Fibroblast of mammary gland (primary cell): Measurements from ENCODE around the gene CHKB.

Experiments
- DNase-seq: peaks from one replicate; pipeline ENCODE4 v3.0.0-alpha.2; 2010; ENCODE audit warnings: low read depth
- H3K4me3 ChIP-seq: 2 replicates; pipeline ENCODE4 v1.5.1; 2011; ENCODE audit warnings: low read depth, mild to moderate bottlenecking, low read length, moderate library complexity; ENCODE audit not compliant: control insufficient read depth
- TF ChIP-seq, protein P1 (sequence below): conservative IDR thresholded peaks from 2 replicates; pipeline ENCODE4 v1.5.1; 2011; ENCODE audit warnings: low read depth, low read length, inconsistent platforms; ENCODE audit not compliant: control insufficient read depth, insufficient read depth

CHKB gene

DNA sequence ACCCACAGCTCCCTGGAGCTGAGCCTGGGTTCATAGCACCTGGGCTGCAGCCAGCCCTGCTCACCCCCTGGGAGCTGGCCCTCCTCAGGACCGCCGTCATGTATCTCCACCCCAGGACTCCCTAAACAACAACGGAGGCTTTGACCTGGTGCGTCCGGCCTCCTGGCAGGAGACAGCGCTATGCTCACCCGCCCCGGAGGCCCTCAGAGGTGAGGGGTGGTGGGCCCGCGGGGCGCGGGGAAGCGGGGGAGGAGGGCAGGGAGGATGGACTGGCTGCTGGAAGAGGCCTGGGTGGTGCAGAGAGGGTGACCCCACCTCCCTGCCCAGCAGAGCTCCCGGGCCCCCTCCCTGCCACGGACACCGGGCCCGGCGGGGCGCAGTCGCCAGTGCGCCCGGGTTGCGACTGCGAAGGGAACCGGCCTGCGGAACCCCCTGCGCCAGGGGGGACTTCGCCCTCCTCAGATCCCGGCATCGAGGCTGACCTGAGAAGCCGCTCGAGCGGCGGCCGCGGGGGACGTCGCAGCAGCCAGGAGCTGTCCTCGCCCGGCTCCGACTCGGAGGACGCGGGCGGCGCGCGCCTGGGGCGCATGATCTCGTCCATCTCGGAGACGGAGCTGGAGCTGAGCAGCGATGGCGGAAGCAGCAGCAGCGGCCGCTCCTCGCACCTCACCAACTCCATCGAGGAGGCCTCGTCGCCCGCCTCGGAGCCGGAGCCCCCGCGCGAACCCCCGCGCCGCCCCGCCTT, 21.0 kb upstream of the CHKB start:
- no peak overlapping the region for H3K4me3 ChIP-seq
- no peak for DNase-seq
- TF ChIP-seq, protein P1, sequence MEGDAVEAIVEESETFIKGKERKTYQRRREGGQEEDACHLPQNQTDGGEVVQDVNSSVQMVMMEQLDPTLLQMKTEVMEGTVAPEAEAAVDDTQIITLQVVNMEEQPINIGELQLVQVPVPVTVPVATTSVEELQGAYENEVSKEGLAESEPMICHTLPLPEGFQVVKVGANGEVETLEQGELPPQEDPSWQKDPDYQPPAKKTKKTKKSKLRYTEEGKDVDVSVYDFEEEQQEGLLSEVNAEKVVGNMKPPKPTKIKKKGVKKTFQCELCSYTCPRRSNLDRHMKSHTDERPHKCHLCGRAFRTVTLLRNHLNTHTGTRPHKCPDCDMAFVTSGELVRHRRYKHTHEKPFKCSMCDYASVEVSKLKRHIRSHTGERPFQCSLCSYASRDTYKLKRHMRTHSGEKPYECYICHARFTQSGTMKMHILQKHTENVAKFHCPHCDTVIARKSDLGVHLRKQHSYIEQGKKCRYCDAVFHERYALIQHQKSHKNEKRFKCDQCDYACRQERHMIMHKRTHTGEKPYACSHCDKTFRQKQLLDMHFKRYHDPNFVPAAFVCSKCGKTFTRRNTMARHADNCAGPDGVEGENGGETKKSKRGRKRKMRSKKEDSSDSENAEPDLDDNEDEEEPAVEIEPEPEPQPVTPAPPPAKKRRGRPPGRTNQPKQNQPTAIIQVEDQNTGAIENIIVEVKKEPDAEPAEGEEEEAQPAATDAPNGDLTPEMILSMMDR: no peak

GRCh38 chr22:50602338-50602700, 19.7 kb upstream of the CHKB start:
- TF ChIP-seq, protein P1: no peak
- no peak for DNase-seq
- no peak overlapping the region for H3K4me3 ChIP-seq

DNA sequence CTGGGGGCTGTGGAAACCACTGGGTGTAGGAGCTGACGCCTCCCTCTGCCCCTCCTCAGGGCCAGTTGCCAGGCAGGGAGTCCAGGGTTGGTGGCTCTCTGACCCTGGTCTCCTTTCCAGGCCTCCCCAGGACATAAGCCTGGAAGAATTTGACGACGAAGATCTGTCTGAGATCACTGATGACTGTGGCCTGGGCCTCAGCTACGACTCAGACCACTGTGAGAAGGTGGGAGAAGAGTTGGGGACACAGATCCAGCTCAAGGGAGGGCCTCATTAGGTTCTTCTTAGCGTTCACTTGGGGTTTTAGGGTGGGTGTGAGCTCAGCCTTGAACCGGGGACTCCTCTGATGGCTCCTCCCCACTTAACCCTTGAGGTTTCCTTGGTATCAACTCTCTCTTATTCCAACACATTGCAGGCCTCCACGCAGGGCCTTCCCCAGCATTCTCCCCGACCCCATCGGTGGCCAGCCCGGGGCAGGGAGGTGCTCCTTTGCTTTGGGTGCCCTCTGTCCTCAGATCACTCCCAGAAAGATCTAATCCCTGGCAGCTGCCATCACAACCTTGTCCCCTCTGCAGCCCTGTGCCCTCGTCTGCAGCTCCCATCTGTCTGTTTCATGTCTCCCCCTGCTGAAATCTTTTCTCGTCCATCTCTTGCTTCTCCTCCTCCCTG, 19.2 kb upstream of the CHKB start:
- no peak overlapping the region for H3K4me3 ChIP-seq
- DNase-seq: no peak
- TF ChIP-seq, protein P1: no peak

DNA sequence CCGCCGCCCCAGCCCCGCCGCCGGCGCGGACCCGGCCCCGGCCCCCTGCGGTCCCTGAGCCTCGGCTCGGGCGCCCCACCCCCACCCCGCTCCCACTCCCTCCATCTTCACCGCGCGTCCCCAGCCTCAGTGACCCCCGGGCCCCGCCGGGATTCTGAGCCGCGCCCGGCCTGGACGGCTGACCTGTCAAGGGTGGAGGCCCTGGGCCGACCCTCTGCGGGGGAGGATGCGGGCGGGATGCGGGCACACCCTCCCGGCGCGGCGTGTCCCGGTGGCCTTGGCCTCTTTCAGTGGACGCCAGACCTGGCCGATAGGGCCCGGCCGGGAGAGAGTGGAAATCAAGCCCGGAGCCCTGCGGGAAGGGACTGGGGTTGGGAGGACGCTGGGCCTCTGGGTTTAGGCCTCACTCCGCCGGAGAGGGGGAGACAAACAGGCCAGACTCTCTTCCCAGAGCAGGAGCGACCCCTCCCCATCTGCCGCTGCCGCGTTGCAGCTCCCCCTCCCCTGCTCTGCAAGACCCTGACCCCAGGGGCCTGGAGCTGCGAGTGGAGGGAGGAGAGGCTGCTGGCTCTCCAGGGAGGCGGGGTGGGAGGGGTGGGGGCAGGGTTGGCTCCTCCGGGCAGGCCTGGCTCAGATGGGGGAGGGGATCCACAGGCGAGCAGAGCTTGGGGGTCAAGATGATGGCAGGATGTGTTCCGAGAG, 18.5 kb upstream of the CHKB start:
- no peak overlapping the region for H3K4me3 ChIP-seq
- DNase-seq: no peak
- TF ChIP-seq, protein P1: no peak

- no peak for DNase-seq
- H3K4me3 ChIP-seq: no peak within 1 kb of the TSS
- TF ChIP-seq, protein P1: no peak
Measured at GRCh38 chr22:50600538-50600937, 17.9 kb upstream of the CHKB start, which contains the start of gene MAPK8IP2. MAPK8IP2 (plus strand) TSS chr22:50600793; CDS start chr22:50600819, 26 bp downstream.

DNA sequence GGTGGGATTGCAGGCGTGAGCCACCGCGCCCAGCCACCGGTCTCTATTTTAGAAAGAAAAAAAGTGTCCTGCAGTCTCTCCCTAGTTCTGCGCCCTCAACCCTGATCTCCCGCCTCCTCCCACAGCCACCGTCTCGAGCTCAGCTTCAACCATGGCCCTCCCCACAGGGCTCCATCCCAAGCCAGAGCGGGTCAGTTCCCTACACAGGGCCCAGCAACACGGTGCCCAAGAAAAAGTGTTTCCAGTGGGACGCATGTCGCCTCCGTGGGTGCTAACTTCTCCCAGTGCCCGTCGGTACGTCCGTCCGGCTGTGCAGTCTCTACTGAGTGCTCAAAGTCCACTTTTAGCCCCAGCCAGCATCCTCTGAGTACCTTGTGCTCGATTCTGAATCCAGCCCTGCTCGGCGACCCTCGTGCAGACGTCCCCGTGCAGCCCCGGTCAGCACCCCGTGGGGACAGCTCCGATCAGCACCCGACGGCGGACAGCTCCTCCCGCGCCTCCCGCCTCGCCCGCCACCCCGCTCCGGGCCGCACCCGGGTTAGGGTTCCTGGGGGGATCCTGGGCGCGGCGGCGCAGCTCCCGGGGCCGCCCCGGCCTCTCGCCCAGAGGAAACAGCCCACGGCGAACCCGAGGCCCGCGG, 17.3 kb upstream of the CHKB start:
- TF ChIP-seq, protein P1: no peak
- no peak overlapping the region for H3K4me3 ChIP-seq
- no peak for DNase-seq
